IMR-90 (cell line): ENCODE results near the gene PCSK2. TPM values are rescaled to one million over a fixed set of nuclear protein-coding genes. Genes with fewer than 3 reads are reported as not detected.

Experiments
- ATAC-seq: fragments of 200-7000 bp; cut with Tn5 transposase; 2 replicates; pipeline ENCODE4 v1.9.1; 2020; ENCODE audit warnings: low read depth, mild to moderate bottlenecking, moderate library complexity
- BruUV-seq: library from RNA; stranded (reverse); fragments of 400-500 nt; replicated peaks from 2 replicates; lab custom pipeline; 2021; lab: Mats Ljungman, UMichigan
- CTCF ChIA-PET: fragments of 300-600 bp; formaldehyde crosslinking; extraction: SDS; loops from one replicate; lab custom pipeline; 2021; ENCODE audit warnings: antibody characterized with exemption; lab: Yijun Ruan, JAX
- POLR2A ChIA-PET: fragments of 300-600 bp; sonication (Branson Sonifier 250); formaldehyde crosslinking; loops from one replicate; lab custom pipeline; 2022; ENCODE audit warnings: antibody characterized with exemption; ENCODE audit not compliant: unreplicated experiment; lab: Charles Lee
- DNase-seq: peaks from one replicate; pipeline ENCODE4 v3.0.0; 2013
- H2AFZ ChIP-seq: replicated peaks from 2 replicates; pipeline ENCODE3; 2013; ENCODE audit warnings: low read length, mild to moderate bottlenecking; ENCODE audit not compliant: poor library complexity
- H2AK5ac ChIP-seq: 2 replicates; pipeline ENCODE4 v1.6.1; 2013; ENCODE audit warnings: low read depth, low read length, inconsistent platforms
- H2AK9ac ChIP-seq: replicated peaks from 2 replicates; pipeline ENCODE3; 2013; ENCODE audit warnings: mild to moderate bottlenecking, low read depth, low read length, moderate library complexity; ENCODE audit not compliant: poor library complexity
- H2BK120ac ChIP-seq: 2 replicates; pipeline ENCODE4 v1.6.1; 2013; ENCODE audit warnings: low read depth, low read length, inconsistent platforms
- H2BK15ac ChIP-seq: 3 replicates; pipeline ENCODE4 v1.6.1; 2013; ENCODE audit warnings: low read depth, low read length, inconsistent platforms
- H2BK20ac ChIP-seq: 2 replicates; pipeline ENCODE4 v1.6.1; 2013; ENCODE audit warnings: low read depth, mild to moderate bottlenecking, inconsistent platforms, low read length, moderate library complexity
- H2BK5ac ChIP-seq: 2 replicates; pipeline ENCODE4 v1.6.1; 2013; ENCODE audit warnings: mild to moderate bottlenecking, low read depth, low read length, inconsistent platforms; ENCODE audit not compliant: poor library complexity, severe bottlenecking
- H3K14ac ChIP-seq: replicated peaks from 2 replicates; pipeline ENCODE4 v1.6.1; 2013; ENCODE audit warnings: low read depth, low read length, inconsistent platforms
- H3K18ac ChIP-seq: 2 replicates; pipeline ENCODE4 v1.6.1; 2013; ENCODE audit warnings: low read depth, low read length, control low read depth
- H3K23ac ChIP-seq: 2 replicates; pipeline ENCODE4 v1.6.1; 2013; ENCODE audit warnings: low read depth, low read length, inconsistent platforms
- H3K27ac ChIP-seq: 2 replicates; pipeline ENCODE4 v1.5.1; 2013; ENCODE audit warnings: mild to moderate bottlenecking, control low read depth, low read length; ENCODE audit not compliant: insufficient read depth
- H3K27me3 ChIP-seq: 2 replicates; pipeline ENCODE4 v1.6.1; 2013; ENCODE audit warnings: low read length; ENCODE audit not compliant: control insufficient read depth, insufficient read depth
- H3K36me3 ChIP-seq: 2 replicates; pipeline ENCODE4 v1.6.1; 2013; ENCODE audit warnings: low read length, mixed read lengths; ENCODE audit not compliant: control insufficient read depth, insufficient read depth
- H3K4ac ChIP-seq: 2 replicates; pipeline ENCODE4 v1.6.1; 2013; ENCODE audit warnings: low read depth, low read length, inconsistent platforms
- H3K4me1 ChIP-seq: 2 replicates; pipeline ENCODE4 v1.6.1; 2013; ENCODE audit warnings: low read length, mixed read lengths; ENCODE audit not compliant: control insufficient read depth, insufficient read depth
- H3K4me2 ChIP-seq: 2 replicates; pipeline ENCODE4 v1.6.1; 2013; ENCODE audit warnings: low read depth, mild to moderate bottlenecking, control low read depth, low read length, moderate library complexity
- H3K4me3 ChIP-seq: 2 replicates; pipeline ENCODE4 v1.5.1; 2013; ENCODE audit warnings: low read depth, mild to moderate bottlenecking, control low read depth, low read length, moderate library complexity; ENCODE audit not compliant: insufficient read depth
- H3K56ac ChIP-seq: 2 replicates; pipeline ENCODE4 v1.6.1; 2013; ENCODE audit warnings: low read length, inconsistent platforms; ENCODE audit not compliant: insufficient read depth; ENCODE audit errors: extremely low read depth
- H3K79me1 ChIP-seq, 2 experiments: 2 replicates each; pipeline ENCODE4 v1.6.1; 2013; ENCODE audit warnings: low read length in 2 of 2, inconsistent platforms in 1 of 2, low read depth in 1 of 2
- H3K9ac ChIP-seq: 2 replicates; pipeline ENCODE4 v1.6.1; 2013; ENCODE audit warnings: low read depth, low read length, control low read depth
- H3K9me1 ChIP-seq: 2 replicates; pipeline ENCODE4 v1.6.1; 2013; ENCODE audit warnings: low read length, inconsistent platforms; ENCODE audit not compliant: insufficient read depth
- H3K9me3 ChIP-seq: 2 replicates; pipeline ENCODE4 v1.6.1; 2013; ENCODE audit warnings: low read length; ENCODE audit not compliant: control insufficient read depth, insufficient read depth
- H4K20me1 ChIP-seq: 2 replicates; pipeline ENCODE4 v1.6.1; 2013; ENCODE audit warnings: low read length, inconsistent platforms; ENCODE audit not compliant: insufficient read depth
- H4K5ac ChIP-seq: 2 replicates; pipeline ENCODE4 v1.6.1; 2013; ENCODE audit warnings: mild to moderate bottlenecking, low read depth, low read length, control low read depth
- H4K8ac ChIP-seq, 2 experiments: 2 replicates each; pipeline ENCODE4 v1.6.1; 2013; ENCODE audit warnings: low read depth in 2 of 2, low read length in 2 of 2, control low read depth in 1 of 2, inconsistent platforms in 1 of 2
- H4K91ac ChIP-seq: 2 replicates; pipeline ENCODE4 v1.6.1; 2013; ENCODE audit warnings: low read depth, low read length, inconsistent platforms; ENCODE audit not compliant: insufficient read depth
- BHLHE40 ChIP-seq: fragments of 150-350 bp; IDR thresholded peaks from 2 replicates; pipeline ENCODE4 v1.6.1; 2016; ENCODE audit warnings: mild to moderate bottlenecking, low read depth, low read length
- CHD1 ChIP-seq: IDR thresholded peaks from 2 replicates; pipeline ENCODE4 v1.6.1; 2012; ENCODE audit warnings: low read depth, low read length, improper control_type of control experiment
- CTCF ChIP-seq: conservative IDR thresholded peaks from 2 replicates; pipeline ENCODE4 v1.5.1; 2012; ENCODE audit warnings: mild to moderate bottlenecking, low read depth, low read length, improper control_type of control experiment
- ELK1 ChIP-seq: fragments of 150-350 bp; IDR thresholded peaks from 2 replicates; pipeline ENCODE4 v1.6.1; 2016; ENCODE audit warnings: low read depth, mild to moderate bottlenecking, low read length, moderate library complexity, borderline replicate concordance
- MAFK ChIP-seq: IDR thresholded peaks from 2 replicates; pipeline ENCODE4 v1.6.1; 2012; ENCODE audit warnings: low read depth, low read length, improper control_type of control experiment
- MAZ ChIP-seq: IDR thresholded peaks from 2 replicates; pipeline ENCODE4 v1.6.1; 2012; ENCODE audit warnings: low read depth, mild to moderate bottlenecking, low read length, improper control_type of control experiment, moderate library complexity, borderline replicate concordance
- MXI1 ChIP-seq: IDR thresholded peaks from 2 replicates; pipeline ENCODE4 v1.6.1; 2012; ENCODE audit warnings: low read depth, mild to moderate bottlenecking, low read length, moderate library complexity, borderline replicate concordance
- NFE2L2 ChIP-seq: fragments of 150-350 bp; IDR thresholded peaks from 2 replicates; pipeline ENCODE4 v1.6.1; 2016; ENCODE audit warnings: low read depth, mild to moderate bottlenecking, low read length
- POLR2A ChIP-seq: IDR thresholded peaks from 2 replicates; pipeline ENCODE4 v1.6.1; 2012; ENCODE audit warnings: mild to moderate bottlenecking, low read depth, low read length
- RAD21 ChIP-seq: IDR thresholded peaks from 2 replicates; pipeline ENCODE4 v1.6.1; 2012; ENCODE audit warnings: low read length, improper control_type of control experiment
- RCOR1 ChIP-seq: IDR thresholded peaks from 2 replicates; pipeline ENCODE4 v1.6.1; 2012; ENCODE audit warnings: mild to moderate bottlenecking, low read length, improper control_type of control experiment; ENCODE audit not compliant: insufficient replicate concordance
- RFX5 ChIP-seq: IDR thresholded peaks from 2 replicates; pipeline ENCODE4 v1.8.0; 2012; ENCODE audit warnings: low read depth, mild to moderate bottlenecking, low read length, moderate library complexity
- SMC3 ChIP-seq: fragments of 150-350 bp; IDR thresholded peaks from 2 replicates; pipeline ENCODE4 v1.6.1; 2016; ENCODE audit warnings: low read depth, mild to moderate bottlenecking, antibody characterized with exemption, low read length, moderate library complexity
- USF2 ChIP-seq: fragments of 150-350 bp; IDR thresholded peaks from 2 replicates; pipeline ENCODE4 v1.6.1; 2017; ENCODE audit warnings: mild to moderate bottlenecking, antibody characterized with exemption, low read length, low read depth
- WGBS, 2 experiments: methylation state at CpG; one replicate each; pipeline versions ENCODE4 v1.1.5 to v1.1.7; 2013; ENCODE audit warnings: missing lambda C conversion rate in 2 of 2; ENCODE audit not compliant: insufficient read length in 1 of 2; ENCODE audit errors: extremely low coverage in 2 of 2; 5-methylcytosine and 5-hydroxymethylcytosine counted together
- dilution Hi-C: fragments of 300-500 bp; cut with HindIII; formaldehyde crosslinking; loops from one replicate; pipeline ENCODE4 v1.14.3; 2018; ENCODE audit warnings: low sequenced_read_pairs; ENCODE audit not compliant: unreplicated experiment
- in situ Hi-C: fragments of 300-500 bp; cut with MboI; formaldehyde crosslinking; loops from 3 replicates; pipeline ENCODE4 v1.14.3; 2019; ENCODE audit warnings: low sequenced_read_pairs, inconsistent platforms, mixed read lengths
- intact Hi-C: fragments of 100-400 bp; cut with micrococcal nuclease; formaldehyde crosslinking; loops from 2 replicates; pipeline ENCODE4 v1.10.0; 2022
- polyA plus RNA-seq, 3 experiments: library from polyadenylated mRNA; depleted of rRNA; stranded (reverse); fragments of >200 nt; gene quantifications; 2 replicates each; pipeline ENCODE4 v1.2.3, GENCODE V29; 2012; ENCODE audit warnings: low replicate concordance in 1 of 3
- total RNA-seq: library from RNA; depleted of rRNA; stranded (reverse); fragments of >200 nt; gene quantifications from 2 replicates; pipeline ENCODE4 v1.2.3, GENCODE V29; 2012

PCSK2 gene
- total and polyA plus RNA-seq, 2 of the 4 experiments (the other 2 are of a cell fraction) = not detected

GRCh38 chr20:17374086-17374485, 147.2 kb downstream of the PCSK2 start:
- no peak overlapping the region for H2BK120ac ChIP-seq
- no peak overlapping the region for H2BK15ac ChIP-seq
- H3K9me3 ChIP-seq = no peaks in the 10 kb centered on the region
- no peak overlapping the region for H4K8ac ChIP-seq
- H3K4me3 ChIP-seq = no peak overlapping the region
- H3K4me1 ChIP-seq = no peaks in the 10 kb centered on the region
- H3K4ac ChIP-seq = no peak overlapping the region
- WGBS, 2 experiments = no CpG with 5 or more reads among the region's 5 CpGs
- no peak overlapping the region for H3K27ac ChIP-seq
- POLR2A ChIA-PET = no interaction called here
- dilution Hi-C loops (no loop called here), intact Hi-C loops (no loop called here), in situ Hi-C loops (no loop called here)
- no peaks in the 10 kb centered on the region for H3K36me3 ChIP-seq
- no peak overlapping the region for H2AFZ ChIP-seq
- CTCF ChIA-PET = no interaction called here
- no peak overlapping the region for H4K5ac ChIP-seq
- H3K14ac ChIP-seq = no peak overlapping the region
- no TSS peak for BruUV-seq
- no peak overlapping the region for H4K91ac ChIP-seq
- no peak for ATAC-seq
- TF ChIP-seq MAFK (no peak), CHD1 (no peak), NFE2L2 (no peak), ELK1 (no peak), POLR2A (no peak), USF2 (no peak), SMC3 (no peak), BHLHE40 (no peak), CTCF (no peak), MXI1 (no peak), RFX5 (no peak), RAD21 (no peak), MAZ (no peak), RCOR1 (no peak)
- no peaks in the 10 kb centered on the region for H3K9me1 ChIP-seq
- no peak overlapping the region for H3K4me2 ChIP-seq
- no peaks in the 10 kb centered on the region for H3K79me1 ChIP-seq
- no peak overlapping the region for H3K56ac ChIP-seq
- H3K18ac ChIP-seq = no peak overlapping the region
- H2AK9ac ChIP-seq = no peak overlapping the region
- H2AK5ac ChIP-seq = no peak overlapping the region
- no peak for DNase-seq
- no peaks in the 10 kb centered on the region for H4K20me1 ChIP-seq
- H2BK5ac ChIP-seq = no peak overlapping the region
- no peak overlapping the region for H3K23ac ChIP-seq
- no peak overlapping the region for H2BK20ac ChIP-seq
- no peak overlapping the region for H3K9ac ChIP-seq
- H3K27me3 ChIP-seq = no peaks in the 10 kb centered on the region
